HG03342 (cell line): ENCODE results near the gene PIP4P1.

ENCODE experiments used
- ATAC-seq: cut with Tn5 transposase; IDR thresholded peaks from one replicate; pipeline ENCODE4 v1.9.1; 2021; ENCODE audit warnings: mild to moderate bottlenecking, moderate library complexity; ENCODE audit not compliant: unreplicated experiment

The PIP4P1 gene

DNA sequence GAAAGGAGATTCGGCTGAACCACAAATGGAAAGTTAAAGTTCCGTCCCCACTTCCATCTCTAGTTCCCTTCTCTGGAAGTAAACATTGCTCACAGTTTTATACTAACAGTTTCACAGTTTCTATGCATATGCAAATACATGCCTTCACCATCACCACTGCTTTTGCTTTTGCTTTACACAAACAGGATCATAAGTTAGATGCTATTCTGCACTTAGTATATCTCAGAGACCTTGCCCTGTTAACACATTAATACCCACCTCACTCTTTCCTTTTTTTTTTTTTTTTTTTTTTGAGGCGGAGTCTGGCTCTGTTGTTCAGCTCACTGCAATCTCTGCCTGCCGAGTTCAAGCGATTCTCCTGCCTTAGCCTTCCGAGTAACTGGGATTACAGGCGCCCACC, 48.8 kb downstream of the PIP4P1 start:
- ATAC-seq, result peak; percentile 67

DNA sequence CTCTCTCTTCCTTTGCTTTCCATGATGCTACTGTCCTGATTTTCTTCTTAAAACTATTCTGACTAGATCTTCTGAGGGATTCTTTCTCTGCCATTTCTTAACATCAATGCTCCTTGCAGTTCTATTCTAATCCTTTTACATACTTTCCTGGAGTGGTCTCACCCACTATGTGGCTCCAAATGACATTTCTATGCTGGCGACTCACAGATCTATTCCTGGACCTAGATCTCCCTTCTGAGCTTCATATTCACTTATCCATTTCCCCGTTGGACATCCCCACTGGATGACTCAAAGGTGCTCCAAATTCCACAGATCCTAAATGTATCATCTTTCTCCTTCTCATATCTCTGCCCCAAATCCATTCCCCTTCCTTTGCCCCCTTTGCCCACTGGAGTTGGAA, 52.0 kb downstream of the PIP4P1 start:
- no peak for ATAC-seq
